MM.1S (cell line): ENCODE measurements around the gene FOXK1.

Experiments used
- DNase-seq: peaks from one replicate; pipeline ENCODE4 v3.0.0-alpha.2; 2015
- H2AFZ ChIP-seq: fragments of 300-600 bp; sonication (generic); 2 replicates; pipeline ENCODE4 v1.6.0; 2016; ENCODE audit warnings: antibody characterized with exemption, low read length
- H3F3A ChIP-seq: fragments of 300-600 bp; sonication (generic); 2 replicates; pipeline ENCODE4 v1.6.1; 2016; ENCODE audit warnings: mild to moderate bottlenecking, antibody characterized with exemption, low read length, moderate library complexity, mixed read lengths; ENCODE audit not compliant: insufficient read depth
- H3K27ac ChIP-seq: fragments of 300-600 bp; sonication (generic); 2 replicates; pipeline ENCODE4 v1.5.1; 2016; ENCODE audit warnings: mild to moderate bottlenecking, low read length
- H3K27me3 ChIP-seq: fragments of 300-600 bp; sonication (generic); replicated peaks from 2 replicates; pipeline ENCODE4 v1.6.0; 2016; ENCODE audit warnings: low read length; ENCODE audit not compliant: insufficient read depth
- H3K36me3 ChIP-seq: fragments of 300-600 bp; sonication (generic); replicated peaks from 2 replicates; pipeline ENCODE4 v1.6.1; 2016; ENCODE audit warnings: mild to moderate bottlenecking, low read length, mixed read lengths; ENCODE audit not compliant: insufficient read depth
- H3K4me1 ChIP-seq: fragments of 300-600 bp; sonication (generic); 2 replicates; pipeline ENCODE4 v1.6.1; 2016; ENCODE audit warnings: low read length, mixed read lengths
- H3K4me2 ChIP-seq: fragments of 300-600 bp; sonication (generic); 2 replicates; pipeline ENCODE4 v1.6.0; 2016; ENCODE audit warnings: low read depth, low read length
- H3K4me3 ChIP-seq: fragments of 300-600 bp; sonication (generic); 2 replicates; pipeline ENCODE4 v1.5.1; 2016; ENCODE audit warnings: low read length, mixed read lengths
- H3K79me2 ChIP-seq: fragments of 300-600 bp; sonication (generic); 2 replicates; pipeline ENCODE4 v1.6.1; 2016; ENCODE audit warnings: mixed run types, low read length, mixed read lengths
- H3K9ac ChIP-seq: fragments of 300-600 bp; sonication (generic); 2 replicates; pipeline ENCODE4 v1.6.1; 2016; ENCODE audit warnings: low read length, mixed read lengths
- H3K9me2 ChIP-seq: fragments of 300-600 bp; sonication (generic); replicated peaks from 2 replicates; pipeline ENCODE4 v1.6.1; 2016; ENCODE audit warnings: mild to moderate bottlenecking, low read length, mixed read lengths; ENCODE audit not compliant: insufficient read depth
- H3K9me3 ChIP-seq: fragments of 300-600 bp; sonication (generic); replicated peaks from 2 replicates; pipeline ENCODE4 v1.6.1; 2016; ENCODE audit warnings: mild to moderate bottlenecking, low read length, mixed read lengths; ENCODE audit not compliant: insufficient read depth
- H4K20me1 ChIP-seq: fragments of 300-600 bp; sonication (generic); 2 replicates; pipeline ENCODE4 v1.6.1; 2016; ENCODE audit warnings: mild to moderate bottlenecking, low read length, moderate library complexity, mixed read lengths; ENCODE audit not compliant: insufficient read depth
- EZH2 ChIP-seq: fragments of 300-600 bp; sonication (generic); optimal IDR thresholded peaks from 2 replicates; pipeline ENCODE3; 2017; ENCODE audit warnings: low read depth, mild to moderate bottlenecking, antibody characterized with exemption, low read length, mixed read lengths
- EZH2phosphoT487 ChIP-seq: fragments of 300-600 bp; sonication (generic); IDR thresholded peaks from 2 replicates; pipeline ENCODE4 v1.6.1; 2018; ENCODE audit warnings: antibody characterized with exemption, low read length
- TF ChIP-seq, protein P1 (sequence below): fragments of 300-600 bp; sonication (generic); IDR thresholded peaks from 2 replicates; pipeline ENCODE4 v1.5.1; 2016; ENCODE audit warnings: antibody characterized with exemption, low read length, mixed read lengths

FOXK1 gene

GRCh38 chr7:4768597-4769569 is 86.8 kb downstream of the FOXK1 start:
- Histone ChIP-seq H3K4me3 (no peak overlapping the region), H4K20me1 (no peaks in the 10 kb centered on the region), H3K9me2 (no peaks in the 10 kb centered on the region), H3K4me2 (no peak overlapping the region), H3K27ac (no peak overlapping the region), H3K9ac (no peak overlapping the region), H3K79me2 (no peaks in the 10 kb centered on the region), H2AFZ (no peak overlapping the region), H3K9me3 (no peaks in the 10 kb centered on the region), H3K27me3 (no peaks in the 10 kb centered on the region), H3F3A (no peaks in the 10 kb centered on the region), H3K36me3 (no peaks in the 10 kb centered on the region), H3K4me1 (no peaks in the 10 kb centered on the region)
- DNase-seq: no peak
- TF ChIP-seq EZH2phosphoT487: no peak
- TF ChIP-seq EZH2: no peak
- TF ChIP-seq, protein P1, sequence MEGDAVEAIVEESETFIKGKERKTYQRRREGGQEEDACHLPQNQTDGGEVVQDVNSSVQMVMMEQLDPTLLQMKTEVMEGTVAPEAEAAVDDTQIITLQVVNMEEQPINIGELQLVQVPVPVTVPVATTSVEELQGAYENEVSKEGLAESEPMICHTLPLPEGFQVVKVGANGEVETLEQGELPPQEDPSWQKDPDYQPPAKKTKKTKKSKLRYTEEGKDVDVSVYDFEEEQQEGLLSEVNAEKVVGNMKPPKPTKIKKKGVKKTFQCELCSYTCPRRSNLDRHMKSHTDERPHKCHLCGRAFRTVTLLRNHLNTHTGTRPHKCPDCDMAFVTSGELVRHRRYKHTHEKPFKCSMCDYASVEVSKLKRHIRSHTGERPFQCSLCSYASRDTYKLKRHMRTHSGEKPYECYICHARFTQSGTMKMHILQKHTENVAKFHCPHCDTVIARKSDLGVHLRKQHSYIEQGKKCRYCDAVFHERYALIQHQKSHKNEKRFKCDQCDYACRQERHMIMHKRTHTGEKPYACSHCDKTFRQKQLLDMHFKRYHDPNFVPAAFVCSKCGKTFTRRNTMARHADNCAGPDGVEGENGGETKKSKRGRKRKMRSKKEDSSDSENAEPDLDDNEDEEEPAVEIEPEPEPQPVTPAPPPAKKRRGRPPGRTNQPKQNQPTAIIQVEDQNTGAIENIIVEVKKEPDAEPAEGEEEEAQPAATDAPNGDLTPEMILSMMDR: no peak

DNA sequence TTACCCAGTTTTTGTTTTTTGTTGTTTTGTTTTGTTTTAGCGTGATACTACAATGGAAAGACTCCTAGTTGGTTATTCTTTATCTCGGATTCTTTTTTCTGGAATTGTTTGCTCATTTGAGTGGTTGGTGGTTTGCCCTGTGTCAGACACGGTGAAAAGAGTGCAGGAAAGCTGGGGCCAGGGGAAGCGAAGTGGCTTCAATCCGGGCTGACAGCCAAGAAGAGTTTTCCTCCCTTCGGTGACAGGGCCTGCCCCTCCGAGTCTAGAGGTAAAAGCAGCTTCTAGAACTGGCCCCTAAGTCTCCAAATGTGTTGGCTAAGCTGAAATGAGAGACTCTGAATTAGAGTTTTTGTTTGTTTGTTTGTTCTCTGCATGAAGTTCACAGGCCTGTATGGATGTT is 87.7 kb downstream of the FOXK1 start:
- TF ChIP-seq EZH2phosphoT487 (no peak), EZH2 (no peak)
- TF ChIP-seq, protein P1: no peak
- Histone ChIP-seq H3K27me3 (no peaks in the 10 kb centered on the region), H3K4me1 (peaks cover 6% of the 10 kb centered on the region; the same call in 1 of the 2 replicates), H3K4me2 (no peak overlapping the region), H3K79me2 (no peaks in the 10 kb centered on the region), H3K9me3 (no peaks in the 10 kb centered on the region), H3K36me3 (no peaks in the 10 kb centered on the region), H2AFZ (no peak overlapping the region), H3K4me3 (no peak overlapping the region), H4K20me1 (no peaks in the 10 kb centered on the region), H3K9ac (no peak overlapping the region), H3F3A (peaks cover 5% of the 10 kb centered on the region), H3K9me2 (no peaks in the 10 kb centered on the region), H3K27ac (no peak overlapping the region)
- no peak for DNase-seq

- no peak overlapping the region for H3K4me2 ChIP-seq
- no peak for TF ChIP-seq EZH2phosphoT487
- TF ChIP-seq, protein P1: no peak
- no peak for TF ChIP-seq EZH2
- H3K9me3 ChIP-seq: no peaks in the 10 kb centered on the region
- no peak overlapping the region for H3K27ac ChIP-seq
- H3K27me3 ChIP-seq: no peaks in the 10 kb centered on the region
- no peak overlapping the region for H2AFZ ChIP-seq
- H3K36me3 ChIP-seq: no peaks in the 10 kb centered on the region
- peaks cover 4% of the 10 kb centered on the region for H3K79me2 ChIP-seq
- peaks cover 6% of the 10 kb centered on the region; the same call in 1 of the 2 replicates for H3K4me1 ChIP-seq
- H3F3A ChIP-seq: peaks cover 13% of the 10 kb centered on the region
- H3K9ac ChIP-seq: no peak overlapping the region
- no peaks in the 10 kb centered on the region for H3K9me2 ChIP-seq
- no peaks in the 10 kb centered on the region for H4K20me1 ChIP-seq
- DNase-seq: no peak
- no peak overlapping the region for H3K4me3 ChIP-seq
These were observed 88.8 kb downstream of the FOXK1 start for GRCh38 chr7:4770886-4771285.
